NCI-H2107 treated with DMSO at 0.1 percent for 48 hours (cell line): Measurements from ENCODE around the gene TMPRSS7.
"Not testable (repeated sequence)": the region's sequence is repeated elsewhere in the genome, so short reads cannot be mapped to it uniquely, and the experiment has no call there.

Experiments used
- DNase-seq: peaks from one replicate; lab custom pipeline; 2025; ENCODE audit not compliant: unreplicated experiment; lab: John Stamatoyannopoulos, UW

Gene TMPRSS7

GRCh38 chr3:112012205-112012992, 22.1 kb upstream of the TMPRSS7 start:
- peak; percentile 76 for DNase-seq

- DNase-seq = peak; percentile 27
Observed at GRCh38 chr3:112013058-112013783, 21.3 kb upstream of the TMPRSS7 start.

GRCh38 chr3:112013784-112014143, 20.8 kb upstream of the TMPRSS7 start:
- DNase-seq = no peak

GRCh38 chr3:112017091-112017490, 17.4 kb upstream of the TMPRSS7 start:
- DNase-seq = no peak

GRCh38 chr3:112018712-112019111, 15.8 kb upstream of the TMPRSS7 start:
- DNase-seq = no peak

- no peak for DNase-seq
Observed at GRCh38 chr3:112019716-112020115, 14.8 kb upstream of the TMPRSS7 start.

- no peak for DNase-seq
Observed at GRCh38 chr3:112020674-112021085, 13.9 kb upstream of the TMPRSS7 start.

- DNase-seq = no peak
Observed at GRCh38 chr3:112027142-112027541, 7.4 kb upstream of the TMPRSS7 start.

- DNase-seq = no peak
Observed at GRCh38 chr3:112027826-112028225, 6.7 kb upstream of the TMPRSS7 start.

GRCh38 chr3:112030901-112031300, 3.6 kb upstream of the TMPRSS7 start:
- no peak for DNase-seq

GRCh38 chr3:112032098-112032731, 2.3 kb upstream of the TMPRSS7 start:
- peak; percentile 80 for DNase-seq

- no peak for DNase-seq
Observed at GRCh38 chr3:112035241-112035640, 705 bp downstream of the TMPRSS7 start.

- DNase-seq = not testable (repeated sequence)
Observed at GRCh38 chr3:112037194-112037593, 2.7 kb downstream of the TMPRSS7 start.

- no peak for DNase-seq
Observed at GRCh38 chr3:112038863-112039262, 4.3 kb downstream of the TMPRSS7 start.

- DNase-seq = no peak
Observed at GRCh38 chr3:112041321-112041720, 6.8 kb downstream of the TMPRSS7 start.

- DNase-seq = peak; percentile 99
Observed at GRCh38 chr3:112042842-112043280, 8.3 kb downstream of the TMPRSS7 start.

- DNase-seq = peak; percentile 99
Observed at GRCh38 chr3:112043621-112044201, 9.2 kb downstream of the TMPRSS7 start.

GRCh38 chr3:112046599-112046998, 12.1 kb downstream of the TMPRSS7 start:
- no peak for DNase-seq

- DNase-seq = no peak
Observed at GRCh38 chr3:112047264-112047663, 12.7 kb downstream of the TMPRSS7 start.

- DNase-seq = no peak
Observed at GRCh38 chr3:112048911-112049310, 14.4 kb downstream of the TMPRSS7 start.

GRCh38 chr3:112053229-112053628, 18.7 kb downstream of the TMPRSS7 start:
- no peak for DNase-seq
